CD14-positive monocyte (primary cell): Measurements from ENCODE around the gene PSMB7. TPM values are rescaled to one million over a fixed set of nuclear protein-coding genes. Genes with fewer than 3 reads are reported as not detected.
A peak's percentile ranks its signal among the peaks of the same experiment; 100 is the strongest.

ENCODE experiments used
- DNase-seq, 3 donors: peaks; one replicate each; pipeline ENCODE4 v3.0.0-alpha.2; 2011 to 2022
- H2AFZ ChIP-seq: 2 replicates; pipeline ENCODE4 v1.6.0; 2012; ENCODE audit warnings: mild to moderate bottlenecking, low read depth, low read length, inconsistent platforms; ENCODE audit not compliant: insufficient read depth, poor library complexity, severe bottlenecking
- H3K27ac ChIP-seq, 2 donors: 1 replicate in 1 of 2; 2 replicates in 1 of 2; pipeline ENCODE4 v1.5.1; 2012 to 2013; ENCODE audit warnings: low read length in 2 of 2, control low read depth in 1 of 2, inconsistent platforms in 1 of 2, low read depth in 1 of 2, mild to moderate bottlenecking in 1 of 2
- H3K27me3 ChIP-seq, 2 donors: one replicate each; pipeline versions ENCODE4 v1.6.0 to v1.6.1; 2011 to 2013; ENCODE audit warnings: low read length in 2 of 2; ENCODE audit not compliant: control insufficient read depth in 2 of 2, insufficient read depth in 2 of 2
- H3K36me3 ChIP-seq, 2 donors: replicated peaks in 1 of 2; 1 replicate in 1 of 2; 2 replicates in 1 of 2; pipeline versions ENCODE4 v1.5.1 to v1.6.1; 2012 to 2013; ENCODE audit warnings: low read length in 2 of 2, control low read depth in 1 of 2, inconsistent platforms in 1 of 2, mild to moderate bottlenecking in 1 of 2; ENCODE audit not compliant: insufficient read depth in 2 of 2, control insufficient read depth in 1 of 2
- H3K4me1 ChIP-seq, 2 donors: 1 replicate in 1 of 2; 2 replicates in 1 of 2; pipeline versions ENCODE4 v1.5.1 to v1.6.1; 2012 to 2013; ENCODE audit warnings: low read length in 2 of 2, control low read depth in 1 of 2, inconsistent platforms in 1 of 2, mild to moderate bottlenecking in 1 of 2, moderate library complexity in 1 of 2; ENCODE audit not compliant: insufficient read depth in 2 of 2, control insufficient read depth in 1 of 2
- H3K4me2 ChIP-seq: replicated peaks from 2 replicates; pipeline ENCODE3; 2012; ENCODE audit warnings: low read length, moderate library complexity, mild to moderate bottlenecking; ENCODE audit not compliant: poor library complexity, severe bottlenecking; ENCODE audit errors: extremely low read depth
- H3K4me3 ChIP-seq, 3 experiments: fragments of 200-600 bp in 1 of 3; sonication (generic) in 1 of 3; replicated peaks in 1 of 3; 1 replicate in 2 of 3; 2 replicates in 1 of 3; pipeline ENCODE4 v1.5.1; 2011 to 2013; ENCODE audit warnings: low read length in 3 of 3, mild to moderate bottlenecking in 3 of 3, control low read depth in 2 of 3, low read depth in 2 of 3, inconsistent platforms in 1 of 3, moderate library complexity in 1 of 3
- H3K79me2 ChIP-seq: 2 replicates; pipeline ENCODE4 v1.6.0; 2012; ENCODE audit warnings: mild to moderate bottlenecking, control low read depth, inconsistent platforms, low read length, moderate library complexity; ENCODE audit not compliant: insufficient read depth
- H3K9ac ChIP-seq: 2 replicates; pipeline ENCODE4 v1.6.0; 2017; ENCODE audit warnings: low read length, mild to moderate bottlenecking; ENCODE audit not compliant: insufficient read depth, poor library complexity, severe bottlenecking
- H3K9me3 ChIP-seq, 2 donors: replicated peaks in 1 of 2; 1 replicate in 1 of 2; 2 replicates in 1 of 2; pipeline versions ENCODE4 v1.5.1 to v1.6.1; 2012 to 2013; ENCODE audit warnings: low read length in 2 of 2, control low read depth in 1 of 2; ENCODE audit not compliant: control insufficient read depth in 1 of 2, insufficient read depth in 1 of 2
- H4K20me1 ChIP-seq: 2 replicates; pipeline ENCODE4 v1.6.0; 2012; ENCODE audit warnings: mild to moderate bottlenecking, low read length, control low read depth, moderate library complexity; ENCODE audit not compliant: insufficient read depth
- H3K27ac Mint-ChIP-seq, 7 donors: one replicate each; pipeline ENCODE4 v1.8.0; 2020; ENCODE audit warnings: mild to moderate bottlenecking in 7 of 7, mixed read lengths in 7 of 7, moderate library complexity in 6 of 7, inconsistent platforms in 2 of 7
- H3K27me3 Mint-ChIP-seq, 3 donors: one replicate each; pipeline ENCODE4 v1.8.0; 2021 to 2022; ENCODE audit warnings: low read depth in 3 of 3, mild to moderate bottlenecking in 3 of 3, mixed read lengths in 3 of 3, moderate library complexity in 3 of 3, inconsistent platforms in 1 of 3
- H3K36me3 Mint-ChIP-seq, 2 donors: one replicate each; pipeline ENCODE4 v1.8.0; 2020; ENCODE audit warnings: mixed read lengths in 2 of 2, inconsistent platforms in 1 of 2, mild to moderate bottlenecking in 1 of 2
- H3K4me1 Mint-ChIP-seq: one replicate; pipeline ENCODE4 v1.8.0; 2020; ENCODE audit warnings: mild to moderate bottlenecking, mixed read lengths
- H3K4me3 Mint-ChIP-seq, 2 donors: one replicate each; pipeline ENCODE4 v1.8.0; 2020; ENCODE audit warnings: mild to moderate bottlenecking in 2 of 2, mixed read lengths in 2 of 2, moderate library complexity in 1 of 2
- H3K9me3 Mint-ChIP-seq, 7 donors: one replicate each; pipeline ENCODE4 v1.8.0; 2020 to 2022; ENCODE audit warnings: mixed read lengths in 7 of 7, mild to moderate bottlenecking in 6 of 7, moderate library complexity in 6 of 7, inconsistent platforms in 2 of 7
- CTCF ChIP-seq: fragments of 200-600 bp; IDR thresholded peaks from one replicate; pipeline ENCODE4 v1.8.0; 2022; ENCODE audit warnings: antibody characterized with exemption, mild to moderate bottlenecking
- WGBS: methylation state at CpG from one replicate; pipeline ENCODE4 v1.1.5; 2013; ENCODE audit warnings: missing lambda C conversion rate; ENCODE audit not compliant: insufficient coverage; 5-methylcytosine and 5-hydroxymethylcytosine counted together
- intact Hi-C, 2 donors: fragments of 100-400 bp; cut with micrococcal nuclease; formaldehyde crosslinking; loops; one replicate each; pipeline versions ENCODE4 v1.15.0 to v1.15.1; 2023
- polyA plus RNA-seq, 3 donors: library from polyadenylated mRNA; depleted of rRNA in 1 of 3; unstranded in 2 of 3; stranded (reverse) in 1 of 3; fragments of 300-500 nt in 2 of 3; fragments of >200 nt in 1 of 3; fragmentation: Illumina TruSeq in 2 of 3; gene quantifications; 1 replicate in 2 of 3; 2 replicates in 1 of 3; pipeline ENCODE4 v1.2.3, GENCODE V29; 2012 to 2021

Gene PSMB7
- polyA plus RNA-seq, 3 donors = 129 to 194 (median 191) TPM

GRCh38 chr9:124423591-124423990 is 8.3 kb upstream of the PSMB7 start:
- no peak overlapping the region for H2AFZ ChIP-seq
- no peak for DNase-seq
- intact Hi-C loops = no loop called here
- Mint-ChIP-seq H3K27ac (peak overlapping the region in 1 of 7 donors; percentile 8), H3K36me3 (no peaks in the 10 kb centered on the region), H3K9me3 (no peaks in the 10 kb centered on the region), H3K4me1 (peaks cover 3% of the 10 kb centered on the region), H3K27me3 (peaks cover 2 to 6% (median 6%) of the 10 kb centered on the region in 3 donors), H3K4me3 (no peak overlapping the region)
- H3K36me3 ChIP-seq = no peaks in the 10 kb centered on the region
- WGBS = 89% methylated on average over 11 of the region's 11 CpGs
- no peaks in the 10 kb centered on the region for H3K79me2 ChIP-seq
- no peak overlapping the region for H3K4me2 ChIP-seq
- H3K4me3 ChIP-seq = no peak overlapping the region
- no peak overlapping the region for H3K27ac ChIP-seq
- no peak for TF ChIP-seq CTCF
- no peaks in the 10 kb centered on the region for H3K27me3 ChIP-seq
- no peak overlapping the region for H3K9ac ChIP-seq
- H3K9me3 ChIP-seq = no peaks in the 10 kb centered on the region
- no peaks in the 10 kb centered on the region for H3K4me1 ChIP-seq
- H4K20me1 ChIP-seq = no peaks in the 10 kb centered on the region

- DNase-seq = no peak
- Histone ChIP-seq H4K20me1 (no peaks in the 10 kb centered on the region), H3K27me3 (no peaks in the 10 kb centered on the region), H3K9ac (no peak overlapping the region), H3K9me3 (no peaks in the 10 kb centered on the region), H2AFZ (no peak overlapping the region), H3K79me2 (no peaks in the 10 kb centered on the region), H3K27ac (no peak overlapping the region), H3K4me2 (no peak overlapping the region), H3K36me3 (no peaks in the 10 kb centered on the region), H3K4me1 (no peaks in the 10 kb centered on the region), H3K4me3 (no peak overlapping the region)
- H3K27ac Mint-ChIP-seq = no peak overlapping the region
- no peak for TF ChIP-seq CTCF
- peaks cover 3% of the 10 kb centered on the region for H3K4me1 Mint-ChIP-seq
- H3K4me3 Mint-ChIP-seq = no peak overlapping the region
- H3K9me3 Mint-ChIP-seq = no peaks in the 10 kb centered on the region
- no peaks in the 10 kb centered on the region for H3K36me3 Mint-ChIP-seq
- peaks cover 2 to 9% (median 6%) of the 10 kb centered on the region in 3 donors for H3K27me3 Mint-ChIP-seq
- intact Hi-C loops = no loop called here
- WGBS = 97% methylated on average over 3 of the region's 5 CpGs
Observed at GRCh38 chr9:124423155-124423554, 7.9 kb upstream of the PSMB7 start.
